ENCODE measurements around the gene TMEM80.
A peak's percentile ranks its signal among the peaks of the same experiment; 100 is the strongest.
"Not testable (repeated sequence)": the region's sequence is repeated elsewhere in the genome, so short reads cannot be mapped to it uniquely, and the experiment has no call there.

The TMEM80 gene

GRCh38 chr11:725624-726202 lies 30.1 kb downstream of the TMEM80 start:
- no peak for TF ChIP-seq ZNF274 (IDR thresholded peaks at IDR 0.05; ENCODE audit: low read depth, low read length)
- peak overlapping the region; percentile 17; the same call in 1 of the 2 replicates for H3K4me3 ChIP-seq (ENCODE audit: low read length)

GRCh38 chr11:726278-727220 lies 30.9 kb downstream of the TMEM80 start:
- no peak overlapping the region for H3K4me3 ChIP-seq (ENCODE audit: low read length)
- no peak for TF ChIP-seq ZNF274 (IDR thresholded peaks at IDR 0.05; ENCODE audit: low read depth, low read length)

GRCh38 chr11:727281-727701 lies 31.7 kb downstream of the TMEM80 start:
- no peak for TF ChIP-seq ZNF274 (IDR thresholded peaks at IDR 0.05; ENCODE audit: low read depth, low read length)
- H3K4me3 ChIP-seq (ENCODE audit: low read length) = no peak overlapping the region

GRCh38 chr11:727859-728748 lies 32.5 kb downstream of the TMEM80 start:
- no peak for TF ChIP-seq ZNF274 (IDR thresholded peaks at IDR 0.05; ENCODE audit: low read depth, low read length)
- no peak overlapping the region for H3K4me3 ChIP-seq (ENCODE audit: low read length)

GRCh38 chr11:728901-729491 lies 33.4 kb downstream of the TMEM80 start:
- no peak overlapping the region for H3K4me3 ChIP-seq (ENCODE audit: low read length)
- TF ChIP-seq ZNF274 (IDR thresholded peaks at IDR 0.05; ENCODE audit: low read depth, low read length) = no peak

- no peak for TF ChIP-seq ZNF274 (IDR thresholded peaks at IDR 0.05; ENCODE audit: low read depth, low read length)
- H3K4me3 ChIP-seq (ENCODE audit: low read length) = no peak overlapping the region
These were observed 34.0 kb downstream of the TMEM80 start for GRCh38 chr11:729492-730074.

GRCh38 chr11:733072-733471 lies 37.5 kb downstream of the TMEM80 start:
- no peak for TF ChIP-seq ZNF274 (IDR thresholded peaks at IDR 0.05; ENCODE audit: low read depth, low read length)
- H3K4me3 ChIP-seq (ENCODE audit: low read length) = no peak overlapping the region

- H3K4me3 ChIP-seq (ENCODE audit: low read length) = not testable (repeated sequence)
These were observed 38.9 kb downstream of the TMEM80 start for GRCh38 chr11:734541-734940.

- TF ChIP-seq ZNF274 (IDR thresholded peaks at IDR 0.05; ENCODE audit: low read depth, low read length) = no peak
- no peak overlapping the region for H3K4me3 ChIP-seq (ENCODE audit: low read length)
These were observed 41.8 kb downstream of the TMEM80 start for GRCh38 chr11:737366-737765.

- not testable (repeated sequence) for H3K4me3 ChIP-seq (ENCODE audit: low read length)
These were observed 42.3 kb downstream of the TMEM80 start for GRCh38 chr11:737899-738298.

GRCh38 chr11:742156-742546 lies 46.5 kb downstream of the TMEM80 start:
- no peak overlapping the region for H3K4me3 ChIP-seq (ENCODE audit: low read length)
- no peak for TF ChIP-seq ZNF274 (IDR thresholded peaks at IDR 0.05; ENCODE audit: low read depth, low read length)

GRCh38 chr11:742571-743201 lies 47.1 kb downstream of the TMEM80 start:
- no peak overlapping the region for H3K4me3 ChIP-seq (ENCODE audit: low read length)

GRCh38 chr11:745428-745827 lies 49.8 kb downstream of the TMEM80 start:
- TF ChIP-seq ZNF274 (IDR thresholded peaks at IDR 0.05; ENCODE audit: low read depth, low read length) = no peak
- H3K4me3 ChIP-seq (ENCODE audit: low read length) = no peak overlapping the region

More at GRCh38 chr11:742571-743201, 47.1 kb downstream of the TMEM80 start:
- TF ChIP-seq ZNF274 (IDR thresholded peaks at IDR 0.05; ENCODE audit: low read depth, low read length) = no peak
